ENCODE data around the gene IL7R. TPM values are rescaled to one million over a fixed set of nuclear protein-coding genes. Genes with fewer than 3 reads are reported as not detected.

Gene IL7R
- total and polyA plus RNA-seq, 7 experiments from 2014 or later: 341 to 1,298 (median 690) TPM

DNA sequence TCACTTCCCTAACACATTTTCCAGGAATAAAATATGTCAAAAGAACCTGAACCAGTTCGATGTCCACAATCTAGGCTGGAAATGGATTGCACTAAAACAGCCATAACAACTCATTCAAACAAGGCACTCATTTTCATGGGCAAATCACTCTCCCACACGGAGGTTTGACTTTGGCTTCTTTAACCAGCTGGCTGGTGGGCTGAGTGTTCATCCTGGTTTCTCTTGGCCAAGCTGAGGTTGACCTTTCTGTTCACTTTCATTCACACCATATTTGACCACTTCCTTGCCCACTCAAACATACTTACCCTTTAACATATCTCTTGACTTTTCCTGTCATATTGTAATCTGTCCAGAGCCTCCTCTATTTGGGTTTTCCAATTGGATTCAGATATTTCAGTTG lies 5.4 kb downstream of the IL7R start:
- Histone ChIP-seq H3K36me3 (ENCODE audit: control insufficient read depth in 2 of 3, insufficient read depth in 3 of 3, low read length in 3 of 3) (peaks cover 49 to 75% (median 60%) of the 10 kb centered on the region in 3 experiments), H3K4me1 (ENCODE audit: control insufficient read depth in 2 of 2, insufficient read depth in 2 of 2, low read length in 2 of 2) (peaks cover 24 to 35% of the 10 kb centered on the region in 2 donors), H3K27me3 (ENCODE audit: control insufficient read depth in 2 of 2, insufficient read depth in 2 of 2, low read length in 2 of 2) (no peaks in the 10 kb centered on the region), H3K4me3 (ENCODE audit: low read length) (peak overlapping the region; percentile 80), H3K27ac (ENCODE audit: low read depth, low read length) (peak overlapping the region; percentile 98), H3K9me3 (ENCODE audit: control insufficient read depth in 2 of 3, low read length in 3 of 3) (no peaks in the 10 kb centered on the region)
- Mint-ChIP-seq H3K4me1 (peaks cover 17 to 71% (median 67%) of the 10 kb centered on the region in 7 donors), H3K4me3 (peak overlapping the region; percentile 87 to 99 (median 94)), H3K27ac (peak overlapping the region; percentile 89 to 99 (median 95)), H3K9me3 (peaks cover 0 to 7% (median 2%) of the 10 kb centered on the region in 11 donors), H3K27me3 (no peaks in the 10 kb centered on the region), H3K36me3 (peaks cover 78 to 95% (median 91%) of the 10 kb centered on the region in 5 donors)
- POLR2A ChIA-PET: interaction anchor here (0.9 to 18.2 kb wide), 10 partner anchors 5 to 191 kb away, joined by 3 to 1069 read pairs (median 158); partner anchors contain the start of gene IL7R
- DNase-seq (no peak), ATAC-seq (no peak)
- intact Hi-C loops (cut with micrococcal nuclease): no loop called here
- CTCF ChIA-PET: interaction anchor here (1.1 to 7.1 kb wide), 4 partner anchors 64 to 137 kb away, joined by 3 to 61 read pairs (median 4); no protein-coding TSS in a partner anchor

DNA sequence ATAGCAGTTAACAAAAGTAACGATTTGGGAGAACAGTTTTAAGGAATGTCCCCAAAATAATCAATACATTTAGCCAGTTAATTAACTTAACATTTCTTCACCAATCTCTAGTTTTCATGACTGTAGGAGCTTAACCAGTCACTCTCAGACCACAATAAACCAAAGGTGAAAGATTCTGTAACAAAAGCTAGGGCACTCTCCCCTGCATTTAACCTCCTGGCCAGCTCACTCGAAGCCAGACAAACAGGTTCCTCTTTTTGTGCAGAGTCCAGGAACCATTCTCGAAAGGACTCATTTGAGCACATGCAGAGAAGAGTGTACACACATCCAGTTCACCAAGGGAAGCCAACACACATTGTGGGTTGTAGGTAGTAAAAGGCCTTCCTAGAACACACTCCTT lies 6.5 kb downstream of the IL7R start:
- ATAC-seq: no peak
- DNase-seq: no peak
- CTCF ChIA-PET: interaction anchor here (0.6 to 7.1 kb wide), 8 partner anchors 41 to 212 kb away, joined by 3 to 61 read pairs (median 4); no protein-coding TSS in a partner anchor
- Histone ChIP-seq H3K27me3 (ENCODE audit: control insufficient read depth in 2 of 2, insufficient read depth in 2 of 2, low read length in 2 of 2) (no peaks in the 10 kb centered on the region), H3K9me3 (ENCODE audit: control insufficient read depth in 2 of 3, low read length in 3 of 3) (no peaks in the 10 kb centered on the region), H3K27ac (ENCODE audit: low read depth, low read length) (peak overlapping the region; percentile 98), H3K4me1 (ENCODE audit: control insufficient read depth in 2 of 2, insufficient read depth in 2 of 2, low read length in 2 of 2) (peaks cover 34 to 45% of the 10 kb centered on the region in 2 donors), H3K4me3 (ENCODE audit: low read length) (peak overlapping the region; percentile 80), H3K36me3 (ENCODE audit: control insufficient read depth in 2 of 3, insufficient read depth in 3 of 3, low read length in 3 of 3) (peaks cover 59 to 77% (median 71%) of the 10 kb centered on the region in 3 experiments)
- peak overlapping the region; percentile 47 to 99 (median 95) for H3K27ac Mint-ChIP-seq
- H3K27me3 Mint-ChIP-seq: no peaks in the 10 kb centered on the region
- peaks cover 20 to 81% (median 76%) of the 10 kb centered on the region in 7 donors for H3K4me1 Mint-ChIP-seq
- peaks cover 73 to 95% (median 92%) of the 10 kb centered on the region in 5 donors for H3K36me3 Mint-ChIP-seq
- intact Hi-C loops (cut with micrococcal nuclease): no loop called here
- H3K4me3 Mint-ChIP-seq: peak overlapping the region; percentile 87 to 99 (median 94)
- POLR2A ChIA-PET: interaction anchor here (1.0 to 18.2 kb wide), 13 partner anchors 5 to 212 kb away, joined by 3 to 1069 read pairs (median 10); partner anchors contain the start of gene IL7R
- H3K9me3 Mint-ChIP-seq: peaks cover 0 to 7% (median 2%) of the 10 kb centered on the region in 11 donors

DNA sequence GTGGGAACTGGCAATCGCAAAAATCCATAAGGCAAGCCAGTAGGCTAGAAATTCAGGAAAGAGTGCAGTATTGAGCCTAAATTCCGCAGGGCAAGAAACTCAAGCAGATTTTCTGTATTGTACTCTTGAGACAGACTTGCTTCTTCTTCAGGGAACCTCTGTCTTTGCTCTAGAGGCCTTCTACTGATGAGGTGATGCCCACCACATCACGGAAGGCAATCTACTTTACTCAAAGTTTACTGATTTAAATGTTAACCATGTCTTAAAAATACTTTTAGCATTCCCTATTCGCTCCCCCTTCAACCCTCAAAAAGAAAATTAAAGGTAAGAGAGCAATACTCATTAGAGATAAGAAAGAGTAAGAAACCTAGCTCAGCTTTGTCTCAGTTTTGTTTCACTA lies 11.3 kb downstream of the IL7R start:
- Histone ChIP-seq H3K27me3 (ENCODE audit: control insufficient read depth in 2 of 2, insufficient read depth in 2 of 2, low read length in 2 of 2) (no peaks in the 10 kb centered on the region), H3K9me3 (ENCODE audit: control insufficient read depth in 2 of 3, low read length in 3 of 3) (no peaks in the 10 kb centered on the region), H3K27ac (ENCODE audit: low read depth, low read length) (peak overlapping the region; percentile 65), H3K4me3 (ENCODE audit: low read length) (no peak overlapping the region), H3K36me3 (ENCODE audit: control insufficient read depth in 2 of 3, insufficient read depth in 3 of 3, low read length in 3 of 3) (peaks cover 63 to 77% (median 75%) of the 10 kb centered on the region in 3 experiments), H3K4me1 (ENCODE audit: control insufficient read depth in 2 of 2, insufficient read depth in 2 of 2, low read length in 2 of 2) (peaks cover 40 to 41% of the 10 kb centered on the region in 2 donors)
- CTCF ChIA-PET: interaction anchor here (0.6 to 7.1 kb wide), 3 partner anchors 9 to 89 kb away, joined by 3 to 61 read pairs (median 4); no protein-coding TSS in a partner anchor
- peak overlapping the region in 8 of 10 donors; percentile 47 to 97 (median 72) for H3K4me3 Mint-ChIP-seq
- H3K9me3 Mint-ChIP-seq: peaks cover 0 to 12% (median 2%) of the 10 kb centered on the region in 11 donors
- H3K27ac Mint-ChIP-seq: peak overlapping the region; percentile 16 to 97 (median 86)
- POLR2A ChIA-PET: interaction anchor here (0.7 to 17.3 kb wide), 12 partner anchors 8 to 248 kb away, joined by 3 to 357 read pairs (median 4); partner anchors contain the start of gene IL7R
- H3K4me1 Mint-ChIP-seq: peaks cover 46 to 99% (median 93%) of the 10 kb centered on the region in 7 donors
- no peak for ATAC-seq
- peaks cover 53 to 98% (median 94%) of the 10 kb centered on the region in 5 donors for H3K36me3 Mint-ChIP-seq
- no peaks in the 10 kb centered on the region for H3K27me3 Mint-ChIP-seq
- intact Hi-C loops (cut with micrococcal nuclease): no loop called here
- DNase-seq: no peak

DNA sequence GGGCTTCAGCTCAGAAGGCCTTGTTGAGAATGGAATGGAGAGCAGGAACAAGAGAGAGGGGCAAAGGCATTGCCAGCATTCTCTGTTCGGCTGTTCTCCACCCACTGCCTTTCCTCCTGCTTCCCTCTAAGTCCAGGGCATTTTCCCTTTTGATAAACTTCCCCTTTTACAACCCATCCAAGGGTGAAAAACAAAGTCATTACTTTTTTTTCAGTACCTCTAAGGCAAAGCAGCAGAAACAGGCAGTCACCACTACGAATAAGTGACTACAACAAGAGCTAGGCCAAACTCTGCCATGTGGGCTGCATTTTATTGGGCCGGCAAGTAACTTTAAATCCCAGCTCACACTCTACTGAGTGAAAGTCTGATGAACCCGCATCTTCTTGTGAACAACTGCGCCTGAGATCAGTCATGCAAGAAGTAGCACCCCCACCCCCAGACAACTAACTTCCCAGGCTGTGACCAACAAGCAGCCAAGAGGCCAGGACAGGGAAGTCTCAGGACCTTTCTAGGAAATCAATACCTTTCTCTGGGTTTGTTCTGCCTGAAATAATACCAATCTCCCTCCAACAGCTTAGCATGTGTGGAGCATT lies 13.1 kb downstream of the IL7R start:
- CTCF ChIA-PET: interaction anchor here (0.7 to 2.8 kb wide), 3 partner anchors 11 to 91 kb away, joined by 3 to 9 read pairs (median 3); no protein-coding TSS in a partner anchor
- Mint-ChIP-seq H3K4me3 (peak overlapping the region in 7 of 10 donors; percentile 44 to 87 (median 51)), H3K36me3 (peaks cover 54 to 98% (median 93%) of the 10 kb centered on the region in 5 donors), H3K9me3 (peaks cover 0 to 12% (median 0%) of the 10 kb centered on the region in 11 donors), H3K27ac (peak overlapping the region; percentile 47 to 97 (median 86)), H3K4me1 (peaks cover 46 to 99% (median 93%) of the 10 kb centered on the region in 7 donors), H3K27me3 (no peaks in the 10 kb centered on the region)
- H3K9me3 ChIP-seq (ENCODE audit: control insufficient read depth in 2 of 3, low read length in 3 of 3): no peaks in the 10 kb centered on the region
- DNase-seq (no peak), ATAC-seq (no peak)
- no peaks in the 10 kb centered on the region for H3K27me3 ChIP-seq (ENCODE audit: control insufficient read depth in 2 of 2, insufficient read depth in 2 of 2, low read length in 2 of 2)
- peaks cover 67 to 80% (median 77%) of the 10 kb centered on the region in 3 experiments for H3K36me3 ChIP-seq (ENCODE audit: control insufficient read depth in 2 of 3, insufficient read depth in 3 of 3, low read length in 3 of 3)
- intact Hi-C loops (cut with micrococcal nuclease): loop anchor here in 1 of 2 donors (1.0 to 2.0 kb wide), 2 partner anchors 10 to 15 kb away; no protein-coding TSS in a partner anchor
- peaks cover 41 to 54% of the 10 kb centered on the region in 2 donors for H3K4me1 ChIP-seq (ENCODE audit: control insufficient read depth in 2 of 2, insufficient read depth in 2 of 2, low read length in 2 of 2)
- no peak overlapping the region for H3K4me3 ChIP-seq (ENCODE audit: low read length)
- POLR2A ChIA-PET: interaction anchor here (0.6 to 17.3 kb wide), 21 partner anchors 11 to 212 kb away, joined by 3 to 357 read pairs (median 4); partner anchors contain the start of gene IL7R
- peak overlapping the region; percentile 65 for H3K27ac ChIP-seq (ENCODE audit: low read depth, low read length)

DNA sequence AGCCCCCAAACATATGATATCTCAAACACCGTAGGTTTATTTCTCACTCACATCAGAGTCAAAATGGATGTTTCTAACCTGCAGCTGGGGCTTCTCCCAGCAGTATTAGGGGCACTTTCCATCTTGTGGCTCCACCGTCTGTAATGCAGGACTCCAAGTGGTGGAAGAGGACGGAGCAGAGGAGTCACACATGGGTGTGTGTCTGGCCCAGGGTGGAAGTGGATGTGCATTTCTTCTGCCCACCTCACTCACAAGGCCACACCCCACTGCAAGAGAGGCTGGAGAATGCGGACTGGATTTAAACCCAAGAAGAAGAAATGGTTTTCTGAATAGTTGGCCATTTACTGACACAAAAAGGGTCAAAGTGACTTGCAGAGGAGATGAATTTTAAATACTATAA lies 13.9 kb downstream of the IL7R start:
- ChIA-PET CTCF (interaction anchor here (1.2 to 2.8 kb wide), 2 partner anchors 12 to 93 kb away, joined by 4 to 9 read pairs; no protein-coding TSS in a partner anchor), POLR2A (interaction anchor here (0.7 to 17.3 kb wide), 17 partner anchors 10 to 855 kb away, joined by 3 to 357 read pairs (median 4); partner anchors contain the start of gene IL7R)
- Histone ChIP-seq H3K4me3 (ENCODE audit: low read length) (no peak overlapping the region), H3K4me1 (ENCODE audit: control insufficient read depth in 2 of 2, insufficient read depth in 2 of 2, low read length in 2 of 2) (peaks cover 41 to 61% of the 10 kb centered on the region in 2 donors), H3K27me3 (ENCODE audit: control insufficient read depth in 2 of 2, insufficient read depth in 2 of 2, low read length in 2 of 2) (no peaks in the 10 kb centered on the region), H3K27ac (ENCODE audit: low read depth, low read length) (peak overlapping the region; percentile 26), H3K9me3 (ENCODE audit: control insufficient read depth in 2 of 3, low read length in 3 of 3) (no peaks in the 10 kb centered on the region), H3K36me3 (ENCODE audit: control insufficient read depth in 2 of 3, insufficient read depth in 3 of 3, low read length in 3 of 3) (peaks cover 75 to 85% (median 83%) of the 10 kb centered on the region in 3 experiments)
- Mint-ChIP-seq H3K9me3 (peaks cover 0 to 8% (median 0%) of the 10 kb centered on the region in 11 donors), H3K4me1 (peaks cover 43 to 99% (median 92%) of the 10 kb centered on the region in 7 donors), H3K4me3 (peak overlapping the region in 8 of 10 donors; percentile 3 to 87 (median 46)), H3K27me3 (no peaks in the 10 kb centered on the region), H3K27ac (peak overlapping the region in 8 of 9 donors; percentile 60 to 97 (median 88)), H3K36me3 (peaks cover 48 to 98% (median 92%) of the 10 kb centered on the region in 5 donors)
- intact Hi-C loops (cut with micrococcal nuclease): loop anchor here in 1 of 2 donors (1.0 to 2.0 kb wide), 2 partner anchors 9 to 16 kb away; no protein-coding TSS in a partner anchor
- DNase-seq (no peak), ATAC-seq (no peak)

DNA sequence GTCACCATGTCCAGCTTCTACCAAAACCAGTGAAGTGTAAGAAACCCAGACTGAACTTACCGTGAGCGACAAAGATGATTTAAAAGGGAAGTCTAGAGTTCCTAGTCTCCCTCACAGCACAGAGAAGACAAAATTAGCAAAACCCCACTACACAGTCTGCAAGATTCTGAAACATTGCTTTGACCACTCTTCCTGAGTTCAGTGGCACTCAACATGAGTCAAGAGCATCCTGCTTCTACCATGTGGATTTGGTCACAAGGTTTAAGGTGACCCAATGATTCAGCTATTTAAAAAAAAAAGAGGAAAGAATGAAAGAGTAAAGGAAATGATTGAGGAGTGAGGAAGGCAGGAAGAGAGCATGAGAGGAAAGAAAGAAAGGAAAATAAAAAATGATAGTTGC lies 19.8 kb downstream of the IL7R start:
- peaks cover 25 to 62% of the 10 kb centered on the region in 2 donors for H3K4me1 ChIP-seq (ENCODE audit: control insufficient read depth in 2 of 2, insufficient read depth in 2 of 2, low read length in 2 of 2)
- no peaks in the 10 kb centered on the region for H3K27me3 ChIP-seq (ENCODE audit: control insufficient read depth in 2 of 2, insufficient read depth in 2 of 2, low read length in 2 of 2)
- DNase-seq (no peak), ATAC-seq (no peak)
- peak overlapping the region; percentile 27 for H3K27ac ChIP-seq (ENCODE audit: low read depth, low read length)
- intact Hi-C loops (cut with micrococcal nuclease): no loop called here
- Mint-ChIP-seq H3K4me3 (peak overlapping the region in 9 of 10 donors; percentile 6 to 73 (median 50)), H3K36me3 (peaks cover 47 to 88% (median 83%) of the 10 kb centered on the region in 5 donors), H3K4me1 (peaks cover 51 to 99% (median 94%) of the 10 kb centered on the region in 7 donors), H3K27me3 (no peaks in the 10 kb centered on the region), H3K9me3 (peaks cover 0 to 6% (median 2%) of the 10 kb centered on the region in 11 donors), H3K27ac (peak overlapping the region; percentile 40 to 87 (median 56))
- CTCF ChIA-PET: interaction anchor here (1.3 kb wide), 1 partner anchor 98 kb away, joined by 3 read pairs; no protein-coding TSS in a partner anchor
- H3K36me3 ChIP-seq (ENCODE audit: control insufficient read depth in 2 of 3, insufficient read depth in 3 of 3, low read length in 3 of 3): peaks cover 53 to 63% (median 55%) of the 10 kb centered on the region in 3 experiments
- POLR2A ChIA-PET: interaction anchor here (0.8 to 17.3 kb wide), 6 partner anchors 8 to 225 kb away, joined by 3 to 357 read pairs (median 26); partner anchors contain the start of gene IL7R
- no peaks in the 10 kb centered on the region for H3K9me3 ChIP-seq (ENCODE audit: control insufficient read depth in 2 of 3, low read length in 3 of 3)
- H3K4me3 ChIP-seq (ENCODE audit: low read length): no peak overlapping the region

Measured in naive thymus-derived CD4-positive, alpha-beta T cell (primary cell).